A673 (cell line): ENCODE measurements around the gene CCDC110. TPM values are rescaled to one million over a fixed set of nuclear protein-coding genes. Genes with fewer than 3 reads are reported as not detected.

ENCODE experiments used
- BruUV-seq: library from RNA; stranded (reverse); fragments of 400-500 nt; replicated peaks from 2 replicates; lab custom pipeline; 2021; lab: Mats Ljungman, UMichigan
- CTCF ChIA-PET: fragments of 300-600 bp; sonication (Branson Sonifier 250); formaldehyde crosslinking; loops from one replicate; lab custom pipeline; 2022; ENCODE audit warnings: antibody characterized with exemption; lab: Charles Lee
- POLR2A ChIA-PET: fragments of 300-600 bp; sonication (Branson Sonifier 250); formaldehyde crosslinking; loops from one replicate; lab custom pipeline; 2022; ENCODE audit warnings: antibody characterized with exemption; ENCODE audit not compliant: low non-redundant PET; lab: Charles Lee
- DNase-seq: peaks from one replicate; pipeline ENCODE4 v3.0.0-alpha.2; 2015; ENCODE audit warnings: low spot score
- H3K27ac ChIP-seq: fragments of 200-600 bp; sonication (generic); 2 replicates; pipeline ENCODE4 v1.5.1; 2016; ENCODE audit warnings: mixed run types, low read depth, mild to moderate bottlenecking, mixed read lengths, antibody characterized with exemption, low read length; ENCODE audit not compliant: poor library complexity, severe bottlenecking
- H3K27me3 ChIP-seq: fragments of 200-600 bp; sonication (generic); replicated peaks from 2 replicates; pipeline ENCODE4 v1.6.1; 2017; ENCODE audit warnings: mixed run types, low read depth, mild to moderate bottlenecking, mixed read lengths, antibody characterized with exemption, low read length; ENCODE audit not compliant: insufficient read depth, poor library complexity
- H3K36me3 ChIP-seq: fragments of 200-600 bp; sonication (generic); 2 replicates; pipeline ENCODE4 v1.6.1; 2016; ENCODE audit warnings: mixed run types, mild to moderate bottlenecking, mixed read lengths, antibody characterized with exemption, low read length; ENCODE audit not compliant: insufficient read depth, poor library complexity, severe bottlenecking
- H3K4me1 ChIP-seq: fragments of 200-600 bp; sonication (generic); 2 replicates; pipeline ENCODE4 v1.6.1; 2017; ENCODE audit warnings: mixed run types, mild to moderate bottlenecking, mixed read lengths, antibody characterized with exemption, low read length; ENCODE audit not compliant: insufficient read depth, poor library complexity, severe bottlenecking
- H3K4me3 ChIP-seq: fragments of 200-600 bp; sonication (generic); 2 replicates; pipeline ENCODE4 v1.5.1; 2016; ENCODE audit warnings: low read depth, mixed run types, mild to moderate bottlenecking, mixed read lengths, low read length; ENCODE audit not compliant: poor library complexity, severe bottlenecking
- H3K9me3 ChIP-seq: fragments of 200-600 bp; sonication (generic); 2 replicates; pipeline ENCODE4 v1.6.1; 2016; ENCODE audit warnings: mixed run types, low read depth, mild to moderate bottlenecking, mixed read lengths, antibody characterized with exemption, low read length; ENCODE audit not compliant: poor library complexity, severe bottlenecking
- CTCF ChIP-seq: fragments of 300-800, 200-600 bp; sonication (generic); conservative IDR thresholded peaks from 2 replicates; pipeline ENCODE4 v1.5.1; 2017; ENCODE audit warnings: low read depth, mild to moderate bottlenecking, antibody characterized with exemption, low read length, moderate library complexity, mixed read lengths
- EZH2 ChIP-seq: fragments of 200-600 bp; sonication (generic); IDR thresholded peaks from 2 replicates; pipeline ENCODE4 v1.6.1; 2017; ENCODE audit warnings: borderline replicate concordance, low read depth, mild to moderate bottlenecking, mixed read lengths, antibody characterized with exemption, low read length; ENCODE audit not compliant: poor library complexity, severe bottlenecking
- intact Hi-C: fragments of 100-400 bp; cut with micrococcal nuclease; formaldehyde crosslinking; loops from one replicate; pipeline ENCODE4 v1.10.0; 2022; ENCODE audit not compliant: unreplicated experiment
- total RNA-seq: library from RNA; stranded (reverse); gene quantifications from 2 replicates; pipeline ENCODE4 v1.2.3, GENCODE V29; 2021

The CCDC110 gene
- total RNA-seq, 1 experiment from 2014 or later, result not detected

- intact Hi-C loops, result loop anchor here (10.0 kb wide), 1 partner anchor 545 kb away; no protein-coding TSS in a partner anchor
- no peaks in the 10 kb centered on the region for H3K36me3 ChIP-seq
- H3K9me3 ChIP-seq, result no peaks in the 10 kb centered on the region
- CTCF ChIA-PET, result no interaction called here
- no TSS peak for BruUV-seq
- H3K27me3 ChIP-seq, result peaks cover 14% of the 10 kb centered on the region
- DNase-seq, result no peak
- POLR2A ChIA-PET, result no interaction called here
- H3K4me1 ChIP-seq, result no peaks in the 10 kb centered on the region
- H3K27ac ChIP-seq, result no peak overlapping the region
- H3K4me3 ChIP-seq, result no peak overlapping the region
- TF ChIP-seq EZH2 (no peak), CTCF (no peak)
Measured at GRCh38 chr4:185479507-185479971, 8.0 kb upstream of the CCDC110 start.

DNA sequence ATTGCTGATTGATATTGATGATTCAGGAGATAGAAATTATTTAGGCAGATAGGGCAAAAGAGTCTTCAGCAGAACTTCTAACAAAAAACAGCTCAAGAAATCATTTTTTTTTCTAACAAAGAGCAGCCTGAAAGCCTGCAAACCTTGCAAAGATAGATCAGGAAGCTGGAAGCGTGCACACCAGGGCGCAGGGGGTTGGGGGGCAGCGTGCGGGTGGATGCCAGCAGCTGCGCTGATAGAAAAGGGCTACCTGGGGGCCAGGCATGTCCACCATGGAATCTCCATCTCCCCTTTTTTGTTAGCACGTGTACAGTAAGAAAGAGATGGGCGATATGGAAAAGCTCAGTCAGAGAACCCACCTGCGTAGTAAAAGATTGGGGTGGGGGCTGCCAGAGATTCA, 1.7 kb upstream of the CCDC110 start:
- no peak for TF ChIP-seq CTCF
- no peak for TF ChIP-seq EZH2
- no peaks in the 10 kb centered on the region for H3K9me3 ChIP-seq
- H3K4me3 ChIP-seq, result no peak overlapping the region
- H3K36me3 ChIP-seq, result no peaks in the 10 kb centered on the region
- H3K27ac ChIP-seq, result no peak overlapping the region
- BruUV-seq, result no TSS peak
- intact Hi-C loops, result loop anchor here (10.0 kb wide), 1 partner anchor 552 kb away; no protein-coding TSS in a partner anchor
- POLR2A ChIA-PET, result no interaction called here
- no peaks in the 10 kb centered on the region for H3K4me1 ChIP-seq
- CTCF ChIA-PET, result no interaction called here
- H3K27me3 ChIP-seq, result peaks cover 17% of the 10 kb centered on the region
- DNase-seq, result no peak

GRCh38 chr4:185472103-185472542, 590 bp upstream of the CCDC110 start:
- TF ChIP-seq EZH2 (no peak), CTCF (no peak)
- Histone ChIP-seq H3K36me3 (no peaks in the 10 kb centered on the region), H3K9me3 (no peaks in the 10 kb centered on the region), H3K27me3 (peaks cover 27% of the 10 kb centered on the region), H3K27ac (no peak overlapping the region), H3K4me1 (no peaks in the 10 kb centered on the region), H3K4me3 (peak overlapping the region; percentile 60)
- no peak for DNase-seq
- ChIA-PET POLR2A (no interaction called here), CTCF (interaction anchor here (0.7 kb wide), 1 partner anchor 126 kb away, joined by 5 read pairs; no protein-coding TSS in a partner anchor)
- intact Hi-C loops, result loop anchor here (10.0 kb wide), 1 partner anchor 553 kb away; no protein-coding TSS in a partner anchor
- BruUV-seq, result no TSS peak
